H9 (cell line): Measurements from ENCODE around the gene EPHA8. TPM values are rescaled to one million over a fixed set of nuclear protein-coding genes. Genes with fewer than 3 reads are reported as not detected.
A peak's percentile ranks its signal among the peaks of the same experiment; 100 is the strongest.

Experiments
- DNase-seq: peaks from one replicate; pipeline ENCODE4 v3.0.0-alpha.2; 2017
- H2AFZ ChIP-seq: one replicate; pipeline ENCODE4 v1.6.1; 2013; ENCODE audit warnings: mild to moderate bottlenecking, low read length, control low read depth, moderate library complexity
- H2AK5ac ChIP-seq: 2 replicates; pipeline ENCODE4 v1.6.1; 2013; ENCODE audit warnings: low read length, control low read depth, mixed read lengths; ENCODE audit not compliant: insufficient read length
- H2BK120ac ChIP-seq: one replicate; pipeline ENCODE4 v1.6.1; 2013; ENCODE audit warnings: low read depth, mild to moderate bottlenecking, low read length, control low read depth, inconsistent platforms; ENCODE audit not compliant: poor library complexity, severe bottlenecking
- H2BK12ac ChIP-seq: 2 replicates; pipeline ENCODE4 v1.6.1; 2013; ENCODE audit warnings: low read length, control low read depth, mixed read lengths, low read depth; ENCODE audit not compliant: insufficient read length
- H2BK15ac ChIP-seq: 2 replicates; pipeline ENCODE4 v1.6.1; 2013; ENCODE audit warnings: low read depth, low read length, control low read depth
- H2BK20ac ChIP-seq: one replicate; pipeline ENCODE4 v1.6.1; 2013; ENCODE audit warnings: low read depth, mild to moderate bottlenecking, low read length, control low read depth, inconsistent platforms; ENCODE audit not compliant: poor library complexity, severe bottlenecking
- H2BK5ac ChIP-seq: 2 replicates; pipeline ENCODE4 v1.6.1; 2013; ENCODE audit warnings: low read length, control low read depth, mixed read lengths; ENCODE audit not compliant: insufficient read length
- H3K14ac ChIP-seq: 2 replicates; pipeline ENCODE4 v1.6.1; 2013; ENCODE audit warnings: low read length, control low read depth; ENCODE audit not compliant: insufficient read depth
- H3K18ac ChIP-seq: 2 replicates; pipeline ENCODE4 v1.6.1; 2013; ENCODE audit warnings: low read depth, mild to moderate bottlenecking, mixed read lengths, low read length, control low read depth; ENCODE audit not compliant: insufficient read length
- H3K23ac ChIP-seq: 2 replicates; pipeline ENCODE4 v1.6.1; 2013; ENCODE audit warnings: low read length, control low read depth, mixed read lengths, low read depth; ENCODE audit not compliant: insufficient read length
- H3K23me2 ChIP-seq: 2 replicates; pipeline ENCODE4 v1.6.1; 2013; ENCODE audit warnings: low read depth, mild to moderate bottlenecking, mixed read lengths, low read length, control low read depth; ENCODE audit not compliant: insufficient read length, poor library complexity, severe bottlenecking
- H3K27ac ChIP-seq: 2 replicates; pipeline ENCODE4 v1.5.1; 2013; ENCODE audit warnings: low read length, control low read depth, mixed read lengths, low read depth; ENCODE audit not compliant: insufficient read length
- H3K27me3 ChIP-seq: 2 replicates; pipeline ENCODE4 v1.6.1; 2013; ENCODE audit warnings: low read length, control low read depth, inconsistent platforms; ENCODE audit not compliant: insufficient read depth
- H3K4ac ChIP-seq: 2 replicates; pipeline ENCODE4 v1.6.1; 2013; ENCODE audit warnings: low read depth, mild to moderate bottlenecking, control low read depth, inconsistent platforms, low read length, moderate library complexity
- H3K4me1 ChIP-seq: 2 replicates; pipeline ENCODE4 v1.6.1; 2013; ENCODE audit warnings: low read length, control low read depth, inconsistent platforms; ENCODE audit not compliant: insufficient read depth
- H3K4me2 ChIP-seq: 2 replicates; pipeline ENCODE4 v1.6.1; 2013; ENCODE audit warnings: low read length, control low read depth, mixed read lengths; ENCODE audit not compliant: insufficient read length, insufficient read depth
- H3K56ac ChIP-seq: 2 replicates; pipeline ENCODE4 v1.6.1; 2013; ENCODE audit warnings: low read depth, mild to moderate bottlenecking, mixed read lengths, low read length, control low read depth; ENCODE audit not compliant: insufficient read length
- H3K79me1 ChIP-seq: 2 replicates; pipeline ENCODE4 v1.6.1; 2013; ENCODE audit warnings: low read depth, mild to moderate bottlenecking, moderate library complexity, low read length, control low read depth, inconsistent platforms; ENCODE audit not compliant: insufficient read depth, poor library complexity, severe bottlenecking
- H3K79me2 ChIP-seq: 2 replicates; pipeline ENCODE4 v1.6.1; 2013; ENCODE audit warnings: low read length, control low read depth, inconsistent platforms; ENCODE audit not compliant: insufficient read depth
- H3K9ac ChIP-seq: 2 replicates; pipeline ENCODE4 v1.6.1; 2013; ENCODE audit warnings: low read length, control low read depth, mixed read lengths; ENCODE audit not compliant: insufficient read length; ENCODE audit errors: extremely low read depth
- H3K9me3 ChIP-seq: one replicate; pipeline ENCODE4 v1.6.1; 2013; ENCODE audit warnings: low read depth, low read length, inconsistent platforms; ENCODE audit not compliant: control insufficient read depth
- H3T11ph ChIP-seq: one replicate; pipeline ENCODE4 v1.6.1; 2013; ENCODE audit warnings: mild to moderate bottlenecking, low read length, control low read depth, inconsistent platforms
- H4K20me1 ChIP-seq: one replicate; pipeline ENCODE4 v1.6.1; 2013; ENCODE audit not compliant: control insufficient read depth, insufficient read length, insufficient read depth
- H4K5ac ChIP-seq: 2 replicates; pipeline ENCODE4 v1.6.1; 2013; ENCODE audit warnings: low read depth, mild to moderate bottlenecking, mixed read lengths, low read length, control low read depth; ENCODE audit not compliant: insufficient read length
- H4K8ac ChIP-seq: replicated peaks from 2 replicates; pipeline ENCODE4 v1.6.1; 2013; ENCODE audit warnings: low read length, control low read depth, mixed read lengths, low read depth; ENCODE audit not compliant: insufficient read length
- H4K91ac ChIP-seq: 2 replicates; pipeline ENCODE4 v1.6.1; 2013; ENCODE audit warnings: low read depth, mild to moderate bottlenecking, moderate library complexity, mixed read lengths, low read length, control low read depth; ENCODE audit not compliant: insufficient read length
- H3K27ac Mint-ChIP-seq, 3 experiments: 2 replicates in 2 of 3; 3 replicates in 1 of 3; pipeline ENCODE4 v1.8.0; 2020 to 2021; ENCODE audit warnings: mixed read lengths in 3 of 3, mild to moderate bottlenecking in 1 of 3, moderate library complexity in 1 of 3
- H3K27me3 Mint-ChIP-seq: 2 replicates; pipeline ENCODE4 v1.8.0; 2021; ENCODE audit warnings: low read depth, mild to moderate bottlenecking, moderate library complexity, mixed read lengths
- H3K36me3 Mint-ChIP-seq, 3 experiments: 2 replicates in 2 of 3; 3 replicates in 1 of 3; pipeline ENCODE4 v1.8.0; 2020 to 2021; ENCODE audit warnings: low read depth in 3 of 3, mixed read lengths in 3 of 3; ENCODE audit not compliant: insufficient read depth in 1 of 3
- H3K4me1 Mint-ChIP-seq, 2 experiments: 2 replicates each; pipeline ENCODE4 v1.8.0; 2020; ENCODE audit warnings: mixed read lengths in 2 of 2
- H3K4me3 Mint-ChIP-seq, 2 experiments: 2 replicates in 1 of 2; 3 replicates in 1 of 2; pipeline ENCODE4 v1.8.0; 2020 to 2021; ENCODE audit warnings: mild to moderate bottlenecking in 2 of 2, mixed read lengths in 2 of 2, moderate library complexity in 1 of 2
- H3K9me3 Mint-ChIP-seq, 2 experiments: 2 replicates in 1 of 2; 3 replicates in 1 of 2; pipeline ENCODE4 v1.8.0; 2020; ENCODE audit warnings: mild to moderate bottlenecking in 2 of 2, mixed read lengths in 2 of 2, moderate library complexity in 1 of 2
- WGBS: extraction: QIAGEN DNeasy Blood & Tissue Kit; methylation state at CpG from one replicate; pipeline ENCODE4 v1.1.7; 2013; ENCODE audit warnings: missing lambda C conversion rate, low lambda C conversion rate, mixed read lengths; ENCODE audit not compliant: insufficient read length; ENCODE audit errors: extremely low coverage; 5-methylcytosine and 5-hydroxymethylcytosine counted together
- total RNA-seq: library from RNA; stranded (reverse); gene quantifications from 2 replicates; pipeline ENCODE4 v1.2.1, GENCODE V29; 2021
- TF ChIP-seq, protein P1 (sequence below): fragments of 200-600 bp; sonication (generic); conservative IDR thresholded peaks from 3 replicates; pipeline ENCODE4 v1.8.0; 2021; ENCODE audit warnings: antibody characterized with exemption, mild to moderate bottlenecking

Gene EPHA8
- total RNA-seq, 1 experiment from 2014 or later, result 3.4 TPM

DNA sequence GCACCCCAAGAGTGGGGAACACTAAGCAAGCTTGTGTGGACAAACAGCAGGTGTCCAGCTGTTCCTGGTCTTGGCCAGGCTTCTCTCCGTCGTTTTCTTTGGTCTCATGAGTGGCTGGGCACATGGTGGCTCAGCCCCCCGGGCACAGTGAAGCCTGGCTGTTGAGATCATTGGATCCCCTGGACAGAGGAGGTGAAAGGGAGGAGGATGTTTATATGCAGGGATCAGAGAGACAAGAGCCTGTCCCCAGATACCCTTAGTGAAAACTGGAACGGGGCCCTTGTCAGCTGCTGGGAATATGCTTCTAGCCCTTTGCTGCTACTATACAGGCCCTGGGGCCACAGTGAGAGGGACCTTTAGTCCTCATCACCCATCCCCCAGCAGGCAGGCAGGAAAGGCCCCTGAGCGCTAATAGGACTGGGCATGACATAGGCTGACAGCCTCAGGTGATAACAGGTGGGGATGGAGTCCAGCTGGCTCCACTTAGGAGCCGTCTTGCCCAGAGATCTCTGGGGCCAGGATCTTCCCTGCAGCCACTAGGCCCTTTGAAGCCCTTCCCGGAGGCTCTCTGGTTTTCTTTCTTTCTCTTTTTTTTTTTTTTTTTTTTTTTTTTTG, 16.4 kb downstream of the EPHA8 start:
- no peak overlapping the region for H2AFZ ChIP-seq
- TF ChIP-seq, protein P1, sequence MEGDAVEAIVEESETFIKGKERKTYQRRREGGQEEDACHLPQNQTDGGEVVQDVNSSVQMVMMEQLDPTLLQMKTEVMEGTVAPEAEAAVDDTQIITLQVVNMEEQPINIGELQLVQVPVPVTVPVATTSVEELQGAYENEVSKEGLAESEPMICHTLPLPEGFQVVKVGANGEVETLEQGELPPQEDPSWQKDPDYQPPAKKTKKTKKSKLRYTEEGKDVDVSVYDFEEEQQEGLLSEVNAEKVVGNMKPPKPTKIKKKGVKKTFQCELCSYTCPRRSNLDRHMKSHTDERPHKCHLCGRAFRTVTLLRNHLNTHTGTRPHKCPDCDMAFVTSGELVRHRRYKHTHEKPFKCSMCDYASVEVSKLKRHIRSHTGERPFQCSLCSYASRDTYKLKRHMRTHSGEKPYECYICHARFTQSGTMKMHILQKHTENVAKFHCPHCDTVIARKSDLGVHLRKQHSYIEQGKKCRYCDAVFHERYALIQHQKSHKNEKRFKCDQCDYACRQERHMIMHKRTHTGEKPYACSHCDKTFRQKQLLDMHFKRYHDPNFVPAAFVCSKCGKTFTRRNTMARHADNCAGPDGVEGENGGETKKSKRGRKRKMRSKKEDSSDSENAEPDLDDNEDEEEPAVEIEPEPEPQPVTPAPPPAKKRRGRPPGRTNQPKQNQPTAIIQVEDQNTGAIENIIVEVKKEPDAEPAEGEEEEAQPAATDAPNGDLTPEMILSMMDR, result no peak
- no peak overlapping the region for H2BK20ac ChIP-seq
- no peak overlapping the region for H4K91ac ChIP-seq
- H3K56ac ChIP-seq, result no peak overlapping the region
- no peak overlapping the region for H2BK5ac ChIP-seq
- no peak overlapping the region for H2BK12ac ChIP-seq
- H3K18ac ChIP-seq, result no peak overlapping the region
- H3K9me3 ChIP-seq, result peaks cover 11% of the 10 kb centered on the region
- H3K23ac ChIP-seq, result no peak overlapping the region
- Mint-ChIP-seq H3K27me3 (no peaks in the 10 kb centered on the region; the same call in 1 of the 2 replicates), H3K4me1 (peaks cover 4 to 30% of the 10 kb centered on the region in 2 experiments), H3K27ac (peak overlapping the region in 1 of 3 experiments; percentile 8; a peak in 1 of 7 replicates), H3K9me3 (peaks cover 18 to 20% of the 10 kb centered on the region in 2 experiments), H3K4me3 (no peak overlapping the region), H3K36me3 (peaks cover 4 to 6% (median 4%) of the 10 kb centered on the region in 3 experiments; a peak in 5 of 7 replicates)
- no peak overlapping the region for H2BK120ac ChIP-seq
- no peak overlapping the region for H3K4ac ChIP-seq
- H4K20me1 ChIP-seq, result no peaks in the 10 kb centered on the region
- no peaks in the 10 kb centered on the region for H3K27me3 ChIP-seq
- no peaks in the 10 kb centered on the region for H3K4me1 ChIP-seq
- H3K79me2 ChIP-seq, result no peaks in the 10 kb centered on the region
- H3K27ac ChIP-seq, result no peak overlapping the region
- no peak overlapping the region for H4K5ac ChIP-seq
- H4K8ac ChIP-seq, result no peak overlapping the region
- no peak overlapping the region for H3K4me2 ChIP-seq
- no peak overlapping the region for H3T11ph ChIP-seq
- H3K14ac ChIP-seq, result no peak overlapping the region
- no peaks in the 10 kb centered on the region for H3K23me2 ChIP-seq
- no CpG with 5 or more reads among the region's 7 CpGs for WGBS
- H3K79me1 ChIP-seq, result no peaks in the 10 kb centered on the region
- no peak overlapping the region for H3K9ac ChIP-seq
- no peak overlapping the region for H2BK15ac ChIP-seq
- H2AK5ac ChIP-seq, result no peak overlapping the region
- DNase-seq, result no peak
